ENCODE data around the gene UVSSA. TPM values are rescaled to one million over a fixed set of nuclear protein-coding genes. Genes with fewer than 3 reads are reported as not detected.

UVSSA gene
- total RNA-seq, 2 experiments from 2014 or later: 18.6 to 20.2 TPM

DNA sequence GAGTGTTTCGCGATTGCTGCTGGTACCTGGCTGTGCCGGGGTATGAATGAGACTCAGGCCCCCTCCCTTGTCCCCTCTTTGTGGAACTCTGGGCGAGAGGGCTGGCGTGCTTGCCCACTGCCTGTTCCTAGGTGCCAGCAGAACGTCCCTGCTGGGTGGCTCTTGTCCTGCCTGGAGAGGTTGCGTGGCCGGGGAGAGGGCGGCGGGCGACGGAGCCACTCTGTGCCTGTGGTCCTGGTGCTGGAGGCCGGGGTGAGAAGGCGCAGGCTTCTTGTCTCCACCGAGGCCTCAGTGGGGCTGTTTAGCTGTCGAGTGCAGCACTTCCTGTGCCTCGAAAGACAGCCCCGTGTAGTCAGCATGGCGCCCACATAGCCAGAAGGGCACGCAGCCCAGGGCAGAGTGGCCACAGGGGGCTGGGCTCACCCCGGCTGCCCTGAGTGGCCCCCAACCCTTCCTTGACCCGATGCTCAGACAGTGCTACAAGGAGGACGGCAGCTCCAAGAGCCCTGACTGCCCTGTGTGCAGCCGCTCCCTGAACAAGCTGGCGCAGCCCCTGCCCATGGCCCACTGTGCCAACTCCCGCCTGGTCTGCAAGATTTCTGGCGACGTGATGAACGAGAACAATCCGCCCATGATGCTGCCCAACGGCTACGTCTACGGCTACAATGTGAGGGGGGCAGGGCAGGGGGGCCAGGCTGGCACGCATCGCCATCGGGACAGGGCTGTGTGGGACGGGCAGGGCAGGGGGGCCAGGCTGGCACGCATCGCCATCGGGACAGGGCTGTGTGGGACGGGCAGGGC, 8.9 kb upstream of the UVSSA start:
- ATAC-seq (no peak), DNase-seq (no peak)
- H3K9me3 Mint-ChIP-seq: no peaks in the 10 kb centered on the region
- ChIA-PET CTCF (no interaction called here), POLR2A (no interaction called here)
- intact Hi-C loops (cut with micrococcal nuclease): no loop called here
- no peak overlapping the region for H3K4me3 Mint-ChIP-seq
- TF ChIP-seq, protein P1, sequence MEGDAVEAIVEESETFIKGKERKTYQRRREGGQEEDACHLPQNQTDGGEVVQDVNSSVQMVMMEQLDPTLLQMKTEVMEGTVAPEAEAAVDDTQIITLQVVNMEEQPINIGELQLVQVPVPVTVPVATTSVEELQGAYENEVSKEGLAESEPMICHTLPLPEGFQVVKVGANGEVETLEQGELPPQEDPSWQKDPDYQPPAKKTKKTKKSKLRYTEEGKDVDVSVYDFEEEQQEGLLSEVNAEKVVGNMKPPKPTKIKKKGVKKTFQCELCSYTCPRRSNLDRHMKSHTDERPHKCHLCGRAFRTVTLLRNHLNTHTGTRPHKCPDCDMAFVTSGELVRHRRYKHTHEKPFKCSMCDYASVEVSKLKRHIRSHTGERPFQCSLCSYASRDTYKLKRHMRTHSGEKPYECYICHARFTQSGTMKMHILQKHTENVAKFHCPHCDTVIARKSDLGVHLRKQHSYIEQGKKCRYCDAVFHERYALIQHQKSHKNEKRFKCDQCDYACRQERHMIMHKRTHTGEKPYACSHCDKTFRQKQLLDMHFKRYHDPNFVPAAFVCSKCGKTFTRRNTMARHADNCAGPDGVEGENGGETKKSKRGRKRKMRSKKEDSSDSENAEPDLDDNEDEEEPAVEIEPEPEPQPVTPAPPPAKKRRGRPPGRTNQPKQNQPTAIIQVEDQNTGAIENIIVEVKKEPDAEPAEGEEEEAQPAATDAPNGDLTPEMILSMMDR (IDR thresholded peaks at IDR 0.05): no peak
- H3K4me1 Mint-ChIP-seq (ENCODE audit: low read depth): peaks cover 29% of the 10 kb centered on the region
- H3K27ac Mint-ChIP-seq: peak overlapping the region; percentile 83
- no peaks in the 10 kb centered on the region for H3K27me3 Mint-ChIP-seq
- H3K36me3 Mint-ChIP-seq (ENCODE audit: low read depth): peaks cover 54% of the 10 kb centered on the region

DNA sequence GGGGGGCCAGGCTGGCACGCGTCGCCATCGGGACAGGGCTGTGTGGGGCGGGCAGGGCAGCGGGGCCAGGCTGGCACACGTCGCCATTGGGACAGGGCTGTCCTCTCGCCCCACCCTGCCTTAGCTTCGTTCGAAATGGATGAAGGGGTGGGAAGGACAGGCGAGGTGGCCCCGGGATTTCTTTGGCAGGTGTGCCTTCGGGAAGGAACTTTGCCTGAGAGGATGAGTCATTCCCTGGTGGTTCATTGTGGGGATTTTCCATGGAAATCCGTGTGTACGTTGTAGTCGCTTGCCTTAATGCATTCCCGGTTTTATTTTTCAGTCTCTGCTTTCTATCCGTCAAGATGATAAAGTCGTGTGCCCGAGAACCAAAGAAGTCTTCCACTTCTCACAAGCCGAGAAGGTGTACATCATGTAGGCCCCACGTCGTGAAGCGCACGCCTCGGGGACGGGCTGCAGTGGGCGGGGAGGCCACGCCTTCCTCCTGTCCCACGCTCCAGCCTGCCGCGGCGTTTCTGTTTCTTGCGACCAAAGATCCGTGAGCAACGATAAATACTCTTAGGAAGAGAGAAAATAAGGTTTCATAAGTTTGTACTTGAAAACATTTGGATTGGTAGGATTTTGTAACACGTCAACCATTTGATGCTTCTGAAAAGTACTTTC, 8.1 kb upstream of the UVSSA start:
- ATAC-seq: no peak
- POLR2A ChIA-PET: no interaction called here
- no peak for DNase-seq
- TF ChIP-seq, protein P1 (IDR thresholded peaks at IDR 0.05): no peak
- no peak overlapping the region for H3K4me3 Mint-ChIP-seq
- peaks cover 29% of the 10 kb centered on the region for H3K4me1 Mint-ChIP-seq (ENCODE audit: low read depth)
- no peaks in the 10 kb centered on the region for H3K27me3 Mint-ChIP-seq
- no peaks in the 10 kb centered on the region for H3K9me3 Mint-ChIP-seq
- peaks cover 54% of the 10 kb centered on the region for H3K36me3 Mint-ChIP-seq (ENCODE audit: low read depth)
- CTCF ChIA-PET: no interaction called here
- intact Hi-C loops (cut with micrococcal nuclease): no loop called here
- H3K27ac Mint-ChIP-seq: no peak overlapping the region

DNA sequence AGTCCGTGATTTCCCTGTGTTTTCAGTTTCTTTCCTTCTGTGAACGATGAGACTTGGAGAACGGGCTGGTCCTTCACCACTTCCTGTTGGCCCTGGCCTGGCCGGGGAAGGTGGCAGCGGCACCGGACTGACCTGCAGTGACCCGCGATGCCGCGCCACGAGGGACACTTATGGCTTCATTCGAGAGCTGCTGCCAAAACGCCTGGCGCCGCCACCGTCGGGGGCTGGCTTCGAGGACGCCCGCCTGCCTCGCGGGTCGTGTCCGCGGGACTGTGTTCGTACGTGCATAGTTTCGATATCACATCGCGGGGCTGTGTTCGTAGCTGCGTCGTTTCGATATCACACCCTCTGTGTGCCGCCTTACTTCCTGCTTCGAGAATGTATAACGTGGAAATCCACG, 7.5 kb upstream of the UVSSA start:
- Mint-ChIP-seq H3K4me1 (ENCODE audit: low read depth) (peaks cover 26% of the 10 kb centered on the region), H3K27ac (no peak overlapping the region), H3K9me3 (no peaks in the 10 kb centered on the region), H3K4me3 (no peak overlapping the region), H3K36me3 (ENCODE audit: low read depth) (peaks cover 51% of the 10 kb centered on the region), H3K27me3 (no peaks in the 10 kb centered on the region)
- intact Hi-C loops (cut with micrococcal nuclease): no loop called here
- TF ChIP-seq, protein P1 (IDR thresholded peaks at IDR 0.05): no peak
- ATAC-seq (no peak), DNase-seq (no peak)
- CTCF ChIA-PET: no interaction called here
- POLR2A ChIA-PET: no interaction called here

DNA sequence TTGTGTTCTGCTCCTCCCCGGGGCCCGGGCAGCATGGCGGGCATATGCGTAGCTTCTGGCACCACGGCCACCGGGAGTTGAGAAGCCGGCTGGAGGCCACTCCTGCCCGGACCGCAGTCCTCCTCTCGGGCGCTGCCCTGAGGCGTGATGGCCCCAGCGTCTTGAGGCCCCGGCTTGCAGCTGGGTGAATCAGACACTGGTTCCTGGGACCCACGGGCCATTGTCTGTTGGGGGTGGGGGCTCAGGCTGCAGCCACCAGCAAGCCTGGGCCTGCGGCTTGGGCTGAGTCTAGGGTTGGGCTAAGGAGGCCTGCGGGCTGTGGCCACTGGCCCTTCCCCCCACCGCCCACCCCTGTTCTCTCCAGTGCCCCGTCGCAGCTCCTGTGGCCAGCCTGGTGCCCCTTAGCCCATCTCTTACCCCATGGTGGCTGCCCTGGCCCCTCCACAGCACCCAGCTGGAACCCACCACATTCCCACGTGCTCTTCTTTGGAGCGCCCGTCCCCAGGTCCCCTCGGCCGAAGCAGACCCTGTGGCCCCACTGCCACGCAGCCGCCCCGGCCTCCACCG, 6.7 kb upstream of the UVSSA start:
- peaks cover 26% of the 10 kb centered on the region for H3K4me1 Mint-ChIP-seq (ENCODE audit: low read depth)
- no peak for ATAC-seq
- no peak overlapping the region for H3K4me3 Mint-ChIP-seq
- no peak for DNase-seq
- H3K9me3 Mint-ChIP-seq: no peaks in the 10 kb centered on the region
- H3K27ac Mint-ChIP-seq: no peak overlapping the region
- ChIA-PET POLR2A (no interaction called here), CTCF (no interaction called here)
- intact Hi-C loops (cut with micrococcal nuclease): no loop called here
- peaks cover 44% of the 10 kb centered on the region for H3K36me3 Mint-ChIP-seq (ENCODE audit: low read depth)
- no peaks in the 10 kb centered on the region for H3K27me3 Mint-ChIP-seq
- TF ChIP-seq, protein P1 (IDR thresholded peaks at IDR 0.05): no peak

DNA sequence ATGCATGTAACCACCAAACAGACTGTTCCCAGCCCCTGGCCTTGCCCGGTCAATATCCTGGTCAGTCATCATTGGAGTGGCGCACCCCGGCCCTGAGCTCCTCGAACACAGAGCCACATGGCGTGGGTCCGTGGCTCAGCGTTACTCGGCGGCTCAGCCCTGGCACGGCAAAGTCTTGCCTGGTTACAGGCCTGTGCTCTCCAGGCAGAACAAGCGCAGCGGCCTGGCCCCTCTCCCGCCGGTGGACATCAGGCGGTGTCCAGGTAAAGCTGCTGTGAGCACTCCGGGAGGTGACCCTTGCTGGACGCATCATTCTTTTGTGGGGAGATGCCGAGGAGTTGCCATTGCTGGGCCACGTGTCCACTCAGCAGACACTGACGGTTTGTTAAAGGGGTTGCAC, 6.1 kb upstream of the UVSSA start:
- no peaks in the 10 kb centered on the region for H3K9me3 Mint-ChIP-seq
- H3K36me3 Mint-ChIP-seq (ENCODE audit: low read depth): peaks cover 44% of the 10 kb centered on the region
- ATAC-seq (no peak), DNase-seq (no peak)
- ChIA-PET POLR2A (no interaction called here), CTCF (no interaction called here)
- no peak overlapping the region for H3K27ac Mint-ChIP-seq
- H3K27me3 Mint-ChIP-seq: no peaks in the 10 kb centered on the region
- TF ChIP-seq, protein P1 (IDR thresholded peaks at IDR 0.05): no peak
- intact Hi-C loops (cut with micrococcal nuclease): no loop called here
- H3K4me3 Mint-ChIP-seq: no peak overlapping the region
- H3K4me1 Mint-ChIP-seq (ENCODE audit: low read depth): peaks cover 29% of the 10 kb centered on the region

Data from activated CD8-positive, alpha-beta T cell treated with anti-CD3 and anti-CD28 coated beads for 36 hours (primary cell).